SJCRH30 (cell line): ENCODE measurements around the gene CMTR1. TPM values are rescaled to one million over a fixed set of nuclear protein-coding genes. Genes with fewer than 3 reads are reported as not detected.

ENCODE experiments used
- DNase-seq, 2 experiments: peaks; one replicate each; pipeline ENCODE4 v3.0.0-alpha.2; 2015 to 2020
- H3K27ac ChIP-seq: fragments of 250-450 bp; sonication (Bioruptor Pico); 2 replicates; pipeline ENCODE4 v1.5.1; 2020; ENCODE audit warnings: mild to moderate bottlenecking, moderate library complexity
- H3K27me3 ChIP-seq: fragments of 250-450 bp; sonication (Bioruptor Pico); 2 replicates; pipeline ENCODE4 v1.5.1; 2020; ENCODE audit warnings: mild to moderate bottlenecking, moderate library complexity
- H3K36me3 ChIP-seq: fragments of 250-450 bp; sonication (Bioruptor Pico); 2 replicates; pipeline ENCODE4 v1.5.1; 2020; ENCODE audit warnings: mild to moderate bottlenecking, moderate library complexity
- H3K4me1 ChIP-seq: fragments of 250-450 bp; sonication (Bioruptor Pico); 2 replicates; pipeline ENCODE4 v1.5.1; 2020; ENCODE audit warnings: mild to moderate bottlenecking, moderate library complexity
- H3K4me3 ChIP-seq: fragments of 250-450 bp; sonication (Bioruptor Pico); 2 replicates; pipeline ENCODE4 v1.5.1; 2020; ENCODE audit warnings: mild to moderate bottlenecking, moderate library complexity
- H3K9me3 ChIP-seq: fragments of 250-450 bp; sonication (Bioruptor Pico); replicated peaks from 2 replicates; pipeline ENCODE4 v1.5.1; 2020; ENCODE audit warnings: mild to moderate bottlenecking, moderate library complexity
- total RNA-seq: library from RNA; depleted of rRNA; stranded (reverse); fragments of >200 nt; shearing (Covaris generic); gene quantifications from 2 replicates; pipeline ENCODE4 v1.2.3, GENCODE V29; 2014

CMTR1 gene
- total RNA-seq, 1 experiment from 2014 or later = 45.2 TPM

DNA sequence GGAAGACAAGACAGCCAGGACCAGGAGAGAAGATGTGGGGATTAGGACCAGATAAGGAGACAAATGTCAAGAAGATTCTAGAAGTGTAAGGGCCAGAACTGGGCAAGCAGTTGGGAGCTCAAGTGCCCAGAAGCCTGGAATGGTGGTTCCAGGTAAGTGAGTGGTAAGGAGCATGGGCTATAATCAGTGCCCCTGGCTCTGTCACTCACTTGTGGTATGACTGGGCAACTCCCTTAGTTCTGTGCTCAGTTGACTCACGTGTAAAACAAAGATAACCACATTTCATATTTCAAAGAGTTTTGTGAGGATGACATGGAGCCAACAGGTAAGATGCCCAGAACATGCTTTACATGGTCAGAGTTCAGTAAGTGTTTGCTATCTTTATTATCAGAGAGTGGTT is 55.5 kb downstream of the CMTR1 start:
- Histone ChIP-seq H3K27ac (no peak overlapping the region), H3K4me1 (no peaks in the 10 kb centered on the region; the same call in 1 of the 2 replicates)

GRCh38 chr6:37489697-37490336 is 56.8 kb downstream of the CMTR1 start:
- no peaks in the 10 kb centered on the region for H3K36me3 ChIP-seq
- H3K9me3 ChIP-seq = no peaks in the 10 kb centered on the region
- peak; percentile 25 to 37 for DNase-seq
- no peak overlapping the region for H3K4me3 ChIP-seq
- no peak overlapping the region for H3K27ac ChIP-seq
- H3K27me3 ChIP-seq = no peaks in the 10 kb centered on the region
- no peaks in the 10 kb centered on the region; the same call in 1 of the 2 replicates for H3K4me1 ChIP-seq

More for the DNA sequence above, 55.5 kb downstream of the CMTR1 start:
- Histone ChIP-seq H3K9me3 (no peaks in the 10 kb centered on the region), H3K36me3 (no peaks in the 10 kb centered on the region), H3K4me3 (no peak overlapping the region), H3K27me3 (no peaks in the 10 kb centered on the region)
- no peak for DNase-seq

GRCh38 chr6:37490536-37491170 is 57.6 kb downstream of the CMTR1 start:
- Histone ChIP-seq H3K36me3 (no peaks in the 10 kb centered on the region), H3K4me1 (no peaks in the 10 kb centered on the region; the same call in 1 of the 2 replicates), H3K9me3 (no peaks in the 10 kb centered on the region), H3K27ac (no peak overlapping the region), H3K4me3 (no peak overlapping the region), H3K27me3 (no peaks in the 10 kb centered on the region)
- no peak for DNase-seq

DNA sequence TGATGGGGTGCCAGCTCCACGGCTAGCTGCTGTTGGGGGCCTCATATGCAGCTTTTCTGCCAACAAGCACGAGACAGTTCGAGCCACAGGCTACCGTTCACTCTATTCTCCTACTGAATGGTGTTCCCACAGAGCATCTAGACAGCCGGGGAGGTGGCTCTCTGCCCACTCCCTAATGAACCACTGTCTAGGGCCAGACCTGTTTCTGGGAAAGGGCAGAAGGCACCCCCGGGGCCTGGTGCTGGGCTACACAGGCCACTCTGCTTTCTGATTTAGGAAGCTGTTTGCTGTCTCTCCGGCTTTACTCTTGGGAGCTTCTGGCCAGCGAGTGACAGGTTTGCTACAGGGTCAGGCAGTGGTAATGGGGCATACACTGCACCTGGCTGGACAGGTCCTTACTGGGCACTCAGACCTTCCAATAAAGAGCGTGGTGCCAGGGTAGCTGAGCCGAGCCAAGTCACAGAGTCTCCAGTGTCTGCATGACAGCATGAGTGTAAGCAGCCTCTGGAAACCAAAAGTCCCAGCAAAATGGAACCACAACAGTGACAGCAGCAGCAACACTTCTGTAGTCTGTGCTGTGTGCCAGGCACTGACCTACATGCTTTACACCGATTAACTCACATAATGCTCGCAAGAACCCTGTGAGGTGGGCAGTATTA is 58.3 kb downstream of the CMTR1 start:
- Histone ChIP-seq H3K36me3 (no peaks in the 10 kb centered on the region), H3K9me3 (no peaks in the 10 kb centered on the region), H3K27ac (no peak overlapping the region), H3K4me3 (no peak overlapping the region), H3K4me1 (no peaks in the 10 kb centered on the region; the same call in 1 of the 2 replicates), H3K27me3 (no peaks in the 10 kb centered on the region)
- DNase-seq = no peak

DNA sequence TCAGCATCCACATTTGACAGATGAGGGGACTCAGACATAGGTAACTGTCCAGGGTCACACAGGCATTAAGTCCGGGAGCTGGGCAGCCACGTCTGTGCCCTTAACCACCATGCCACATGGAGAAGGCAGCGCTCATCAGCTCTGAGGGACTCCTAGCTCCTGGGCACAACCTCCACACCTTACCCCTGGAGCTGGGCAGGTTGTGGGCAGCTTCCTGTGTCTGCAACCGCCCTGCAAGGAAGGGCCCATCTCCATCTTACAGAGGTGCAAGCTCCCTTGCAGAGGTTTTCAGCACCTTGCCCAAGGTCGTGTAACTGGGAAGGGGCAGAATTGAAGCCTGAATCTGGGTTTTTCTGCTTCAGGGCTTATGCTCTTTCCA is 58.8 kb downstream of the CMTR1 start:
- Histone ChIP-seq H3K4me3 (no peak overlapping the region), H3K9me3 (no peaks in the 10 kb centered on the region), H3K27me3 (no peaks in the 10 kb centered on the region), H3K36me3 (no peaks in the 10 kb centered on the region), H3K27ac (no peak overlapping the region), H3K4me1 (no peaks in the 10 kb centered on the region; the same call in 1 of the 2 replicates)
- DNase-seq = no peak

- Histone ChIP-seq H3K4me1 (no peaks in the 10 kb centered on the region; the same call in 1 of the 2 replicates), H3K9me3 (no peaks in the 10 kb centered on the region), H3K36me3 (no peaks in the 10 kb centered on the region), H3K27ac (no peak overlapping the region), H3K27me3 (no peaks in the 10 kb centered on the region), H3K4me3 (no peak overlapping the region)
- DNase-seq = no peak
Observed at GRCh38 chr6:37492236-37492972, 59.4 kb downstream of the CMTR1 start.

GRCh38 chr6:37492991-37493660 is 60.1 kb downstream of the CMTR1 start:
- H3K27me3 ChIP-seq = no peaks in the 10 kb centered on the region
- no peaks in the 10 kb centered on the region; the same call in 1 of the 2 replicates for H3K4me1 ChIP-seq
- H3K36me3 ChIP-seq = no peaks in the 10 kb centered on the region
- no peaks in the 10 kb centered on the region for H3K9me3 ChIP-seq
- H3K4me3 ChIP-seq = no peak overlapping the region
- no peak overlapping the region for H3K27ac ChIP-seq
- DNase-seq = no peak

DNA sequence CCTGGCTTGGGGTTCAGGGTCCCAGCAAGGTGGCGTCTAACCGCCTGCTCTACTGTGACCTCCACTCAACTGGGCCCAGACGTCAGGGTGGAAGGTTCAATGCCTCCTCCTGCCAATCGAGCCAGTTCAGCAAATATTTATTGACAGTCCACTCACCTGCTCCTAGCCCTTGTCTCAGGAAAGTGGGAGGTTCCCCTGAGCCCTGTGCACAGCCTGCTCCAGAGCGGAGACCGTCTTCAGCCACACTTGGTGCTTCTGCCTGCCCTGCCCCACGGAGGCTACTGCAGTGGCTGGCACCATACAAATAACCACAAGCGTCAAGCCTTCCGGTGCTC is 60.6 kb downstream of the CMTR1 start:
- Histone ChIP-seq H3K4me3 (no peak overlapping the region), H3K9me3 (no peaks in the 10 kb centered on the region), H3K4me1 (no peaks in the 10 kb centered on the region; the same call in 1 of the 2 replicates), H3K27me3 (no peaks in the 10 kb centered on the region), H3K36me3 (no peaks in the 10 kb centered on the region), H3K27ac (no peak overlapping the region)
- DNase-seq = no peak

DNA sequence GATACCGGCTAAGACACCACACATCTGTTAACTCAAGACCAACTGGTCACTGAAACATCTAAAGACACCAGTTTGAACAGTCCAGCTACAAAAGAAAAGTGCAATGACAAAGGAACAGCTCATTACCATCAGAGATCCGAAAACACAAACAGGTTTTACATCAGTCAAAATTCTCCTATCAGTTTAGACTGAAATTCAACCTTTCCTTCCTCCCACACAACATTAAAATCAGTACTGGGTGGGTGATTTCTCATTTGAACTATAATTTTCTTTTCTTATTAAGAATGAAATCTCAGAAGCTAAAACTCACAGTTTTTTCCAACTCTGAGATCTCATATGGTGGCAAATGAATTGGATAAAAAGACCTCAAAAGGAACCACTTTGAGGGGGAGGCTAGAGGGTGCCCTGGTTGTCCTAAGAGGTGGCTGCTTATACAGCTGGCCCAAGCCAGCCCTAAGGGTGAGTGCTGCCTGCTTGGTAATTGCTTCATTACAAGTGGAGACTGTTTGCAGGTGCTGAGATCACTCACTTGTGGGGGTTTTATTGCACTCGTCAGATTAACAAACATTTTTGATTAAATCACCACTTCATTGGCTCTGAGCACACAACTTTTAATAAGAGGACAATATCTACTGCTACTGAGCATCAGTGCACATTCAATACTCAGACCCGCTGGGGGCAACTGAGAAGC is 62.4 kb downstream of the CMTR1 start:
- Histone ChIP-seq H3K27me3 (no peaks in the 10 kb centered on the region), H3K27ac (no peak overlapping the region), H3K36me3 (no peaks in the 10 kb centered on the region), H3K4me1 (no peaks in the 10 kb centered on the region), H3K9me3 (no peaks in the 10 kb centered on the region), H3K4me3 (no peak overlapping the region)
- DNase-seq = no peak

DNA sequence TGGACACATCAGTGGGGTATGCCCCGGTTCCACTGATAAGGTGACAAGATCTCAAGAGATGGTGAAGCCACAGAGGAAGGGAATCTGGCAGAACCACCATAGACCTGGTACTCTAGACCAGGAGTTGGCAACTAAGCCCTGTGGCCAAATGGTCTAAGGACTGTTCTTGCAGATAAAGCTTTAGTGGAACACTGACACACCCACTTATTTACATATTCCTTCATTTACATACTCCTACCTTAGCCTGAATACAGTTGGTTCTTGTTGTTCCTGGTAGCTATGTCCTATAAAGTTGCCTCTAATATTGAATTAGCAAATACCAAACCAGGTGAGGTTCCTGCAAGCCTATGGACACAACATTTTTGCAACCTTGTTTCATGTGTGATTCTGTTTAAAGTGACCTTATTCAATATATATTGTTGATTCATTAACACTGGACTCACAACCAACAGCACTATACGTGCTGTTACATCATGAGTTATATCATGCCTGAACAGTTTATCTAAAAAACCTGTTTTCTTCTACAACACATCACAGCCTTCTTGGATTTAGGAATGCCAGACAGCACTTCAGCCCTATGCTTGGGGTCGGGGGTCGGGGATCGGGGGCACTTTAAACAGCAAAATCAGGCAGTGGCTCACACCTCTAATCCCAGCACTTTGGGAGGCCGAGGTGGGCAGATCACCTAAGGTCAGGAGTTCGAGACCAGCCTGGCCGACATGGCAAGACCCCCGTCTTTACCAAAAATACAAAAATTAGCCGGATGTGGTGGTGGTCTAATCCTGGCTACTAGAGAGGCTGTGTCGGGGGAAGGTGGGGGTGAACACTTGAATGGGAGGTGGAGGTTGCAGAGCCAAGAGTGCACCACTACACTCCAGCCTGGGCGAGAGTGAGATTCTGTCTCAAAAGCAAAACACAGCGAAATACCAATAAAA is 64.2 kb downstream of the CMTR1 start:
- H3K27ac ChIP-seq = no peak overlapping the region
- DNase-seq = no peak
- H3K36me3 ChIP-seq = no peaks in the 10 kb centered on the region
- no peaks in the 10 kb centered on the region for H3K4me1 ChIP-seq
- no peaks in the 10 kb centered on the region for H3K9me3 ChIP-seq
- H3K27me3 ChIP-seq = no peaks in the 10 kb centered on the region
- no peak overlapping the region for H3K4me3 ChIP-seq

DNA sequence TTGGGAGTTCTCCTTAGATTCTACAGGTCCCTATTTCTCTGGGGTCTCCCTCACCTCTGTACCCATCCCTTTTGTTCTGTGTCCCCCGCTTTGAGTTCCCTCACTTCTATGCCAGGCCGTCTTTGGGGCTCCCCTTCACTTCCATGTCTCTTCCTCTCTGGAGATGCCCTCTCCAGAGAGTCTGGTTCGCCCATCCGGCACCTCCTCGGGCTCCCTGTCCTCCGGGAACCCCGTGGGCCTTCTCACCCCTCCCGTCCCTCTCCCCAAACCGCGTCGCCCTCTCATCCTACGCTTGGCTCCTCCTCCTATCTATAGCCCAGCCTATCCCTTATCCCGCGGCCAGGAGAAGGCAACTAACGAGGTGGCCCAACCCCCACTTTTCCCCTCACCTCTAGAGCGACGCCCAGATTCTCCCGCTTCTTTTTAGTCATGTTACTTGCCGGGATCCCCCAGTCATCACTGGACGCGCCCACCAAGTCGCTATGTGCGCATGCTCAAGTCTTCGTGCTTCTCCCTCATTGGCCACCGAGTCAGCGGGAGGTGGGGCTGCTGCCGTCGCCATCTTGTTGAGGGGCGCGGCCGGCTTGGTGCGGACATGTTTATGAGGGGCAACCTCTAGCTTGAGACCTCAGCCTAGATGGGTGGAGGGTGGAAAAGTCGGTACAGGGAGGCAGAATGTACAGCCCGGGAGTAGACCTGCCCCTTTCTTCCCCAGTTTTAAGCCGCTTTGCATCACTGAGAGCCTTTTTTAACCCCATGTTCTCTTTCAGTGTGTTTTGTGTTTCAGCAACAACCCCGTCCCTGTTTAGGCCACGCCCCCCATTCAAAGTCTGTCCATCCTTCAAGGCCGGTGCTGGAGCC is 66.6 kb downstream of the CMTR1 start, which contains the start of gene CCDC167:
Gene CCDC167 (minus strand): TSS at position 461 of the 861 bp plus-strand sequence. CDS start 30 bp downstream, at position 431.
- H3K9me3 ChIP-seq = no peaks in the 10 kb centered on the region
- peak within 1 kb of the TSS; percentile 64 for H3K27ac ChIP-seq
- no peaks in the 10 kb centered on the region for H3K36me3 ChIP-seq

GRCh38 chr6:37500294-37500608 is 67.2 kb downstream of the CMTR1 start:
- H3K27ac ChIP-seq = peak overlapping the region; percentile 64
- peak overlapping the region; percentile 61 for H3K4me3 ChIP-seq
- DNase-seq = no peak
- H3K36me3 ChIP-seq = no peaks in the 10 kb centered on the region
- H3K4me1 ChIP-seq = no peaks in the 10 kb centered on the region
- no peaks in the 10 kb centered on the region; the same call in 1 of the 2 replicates for H3K27me3 ChIP-seq
- H3K9me3 ChIP-seq = no peaks in the 10 kb centered on the region

More for the DNA sequence above, 66.6 kb downstream of the CMTR1 start, which contains the start of gene CCDC167:
- DNase-seq = peak; percentile 99 to 100
- Histone ChIP-seq H3K4me3 (peak within 1 kb of the TSS; percentile 61), H3K27me3 (no peaks in the 10 kb centered on the region; the same call in 1 of the 2 replicates), H3K4me1 (no peaks in the 10 kb centered on the region)
